ENCODE results near the gene PIGH. TPM values are rescaled to one million over a fixed set of nuclear protein-coding genes. Genes with fewer than 3 reads are reported as not detected.

The PIGH gene
- total and polyA plus RNA-seq, 2 of the 13 experiments (the other 11 are each of a cell fraction or from before 2014, with no cell fraction given) = 30.0 to 43.5 TPM

- peak; percentile 97 for TF ChIP-seq HIVEP1 (CRISPR knock-in tag; IDR thresholded peaks at IDR 0.05)
- peak; percentile 47; the same call in 1 of the 2 replicates for TF ChIP-seq MNT (IDR thresholded peaks at IDR 0.05)
- no peak for TF ChIP-seq RARG (CRISPR knock-in tag; IDR thresholded peaks at IDR 0.05; ENCODE audit: low read depth)
- 0 out of 2 replicates have a peak, but pooled peaks have one; percentile 28 for TF ChIP-seq PRDM10 (CRISPR knock-in tag; IDR thresholded peaks at IDR 0.05; ENCODE audit: low read depth)
- no peak for TF ChIP-seq ZNF414 (CRISPR knock-in tag; IDR thresholded peaks at IDR 0.05)
- peak; percentile 47; the same call in 1 of the 2 replicates for TF ChIP-seq ZNF850 (CRISPR knock-in tag; conservative IDR thresholded peaks at IDR 0.05)
- TF ChIP-seq ZNF609 (CRISPR knock-in tag; IDR thresholded peaks at IDR 0.05; ENCODE audit: borderline replicate concordance) = peak; percentile 23; the same call in 1 of the 2 replicates
- TF ChIP-seq RBM39 (IDR thresholded peaks at IDR 0.05; ENCODE audit: low read depth, low read length, poor library complexity, severe bottlenecking) = no peak
- TF ChIP-seq ZNF724P (CRISPR knock-in tag; IDR thresholded peaks at IDR 0.05; ENCODE audit: borderline replicate concordance) = no peak; the same call in 1 of the 2 replicates
- peak; percentile 73 for TF ChIP-seq IKZF5 (CRISPR knock-in tag; IDR thresholded peaks at IDR 0.05)
- TF ChIP-seq ZNF30 (CRISPR knock-in tag; IDR thresholded peaks at IDR 0.05) = no peak
- peak; percentile 75 for TF ChIP-seq TAF1 (CRISPR knock-in tag; IDR thresholded peaks at IDR 0.05)
- TF ChIP-seq DNMT3B (CRISPR knock-in tag; conservative IDR thresholded peaks at IDR 0.05) = no peak
- TF ChIP-seq CREB1 (IDR thresholded peaks at IDR 0.05) = peak; percentile 100
- TF ChIP-seq CREB1 (CRISPR knock-in tag; IDR thresholded peaks at IDR 0.05) = peak; percentile 94
- TF ChIP-seq ZFY (CRISPR knock-in tag; IDR thresholded peaks at IDR 0.05) = peak; percentile 65
- TF ChIP-seq CHD2 (IDR thresholded peaks at IDR 0.05; ENCODE audit: low read depth, low read length) = no peak
These were observed 19.6 kb upstream of the PIGH start, which contains the start of gene ARG2 (continued) for GRCh38 chr14:67619446-67620216.

Data from HepG2 (cell line).